HPDE6-E6E7 (cell line): ENCODE data around the gene ARL10.

Experiments
- DNase-seq: peaks from one replicate; pipeline ENCODE4 v3.0.0; 2011; ENCODE audit warnings: missing footprints; ENCODE audit errors: extremely low spot score

The ARL10 gene

DNA sequence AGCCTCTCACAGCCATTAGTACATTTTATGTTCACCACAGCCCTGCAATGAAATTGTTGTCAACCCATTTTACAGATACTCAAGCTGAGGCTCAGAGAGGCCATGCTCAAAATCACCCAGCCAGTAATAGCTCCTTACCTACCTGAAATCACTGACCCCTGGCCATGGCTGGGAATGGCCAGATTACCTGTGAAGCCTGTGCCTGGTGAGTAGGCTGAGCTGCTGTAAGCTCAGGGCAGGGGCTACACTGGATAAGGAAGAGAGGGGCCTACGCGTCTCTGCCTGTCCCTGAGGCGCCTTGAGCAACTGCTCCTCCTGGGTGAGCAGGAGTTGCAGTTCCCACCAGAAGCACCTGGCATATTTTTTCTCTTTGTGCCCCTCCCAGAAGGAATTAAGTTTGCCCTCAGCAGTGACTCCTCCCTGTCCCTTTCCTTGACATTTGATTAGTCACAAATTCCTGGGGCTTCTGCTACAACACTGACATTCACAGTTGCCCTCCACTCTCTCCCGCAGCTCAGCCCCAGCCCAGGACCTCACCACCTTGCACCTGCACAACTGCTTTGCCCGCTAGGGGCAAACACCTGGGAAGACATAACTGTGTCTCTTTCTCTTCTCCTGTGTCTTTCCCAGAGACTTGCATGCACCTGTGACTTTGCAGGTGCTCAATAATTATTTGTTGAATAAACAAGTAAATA, 45.3 kb downstream of the ARL10 start:
- peak; percentile 71 for DNase-seq

GRCh38 chr5:176412517-176413254, 47.4 kb downstream of the ARL10 start:
- DNase-seq: no peak

DNA sequence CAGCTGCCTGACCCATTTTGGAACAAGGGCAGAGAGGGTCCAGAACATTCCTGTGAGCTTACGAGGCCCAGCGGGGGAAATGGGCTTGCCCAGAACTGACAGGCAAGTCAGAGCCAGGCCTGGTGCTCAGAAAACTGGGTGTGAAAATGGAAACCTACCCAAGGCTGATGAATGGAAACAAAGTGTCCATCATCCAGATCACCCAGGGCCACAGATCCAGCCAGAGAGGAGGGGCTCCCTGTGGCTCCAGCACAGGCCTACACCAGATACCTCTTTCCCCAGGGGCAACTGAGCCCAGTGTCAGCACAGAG, 47.9 kb downstream of the ARL10 start:
- peak; percentile 66 for DNase-seq

DNA sequence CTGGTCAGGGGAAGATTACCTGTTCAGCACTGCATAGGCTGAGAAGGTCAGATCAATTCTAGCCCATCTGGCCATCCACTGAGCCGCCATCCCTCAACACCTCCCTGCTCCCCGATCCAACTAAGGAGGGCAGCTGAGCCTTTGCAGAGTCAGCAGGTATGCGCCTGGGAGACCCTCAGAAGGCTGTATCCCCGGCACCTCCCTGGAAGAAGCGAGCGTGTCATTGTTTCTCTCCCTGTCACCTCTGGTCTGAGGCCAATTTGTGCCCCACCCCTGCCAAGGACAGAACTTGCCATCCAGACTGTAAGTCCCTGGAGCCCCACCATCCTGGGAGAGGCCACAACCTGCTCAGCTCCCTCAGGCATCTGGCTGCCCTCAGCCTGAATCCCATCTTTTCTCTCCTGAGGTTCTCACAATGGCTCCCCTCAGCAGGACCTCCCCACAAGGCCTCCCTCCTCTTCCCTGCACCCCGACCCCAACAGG, 48.5 kb downstream of the ARL10 start:
- DNase-seq: no peak

DNA sequence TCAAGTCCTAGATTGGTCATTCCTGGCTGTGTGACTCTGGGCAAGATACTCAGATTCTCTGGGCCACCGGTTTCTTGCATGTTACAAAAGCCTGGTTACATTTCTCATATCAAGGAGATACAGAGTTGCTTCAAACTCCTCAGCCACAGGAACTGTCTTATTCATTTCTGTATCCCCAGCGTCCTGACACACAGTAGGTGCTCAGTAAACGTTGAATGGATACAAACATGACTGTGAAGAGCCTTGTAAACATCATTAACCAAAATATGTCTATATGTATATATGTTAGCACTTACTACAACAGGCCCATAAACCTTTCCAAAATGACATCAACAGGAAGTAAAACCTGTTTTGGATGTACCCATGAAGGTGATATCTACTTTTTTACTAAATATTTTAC, 49.4 kb downstream of the ARL10 start:
- DNase-seq: no peak

DNA sequence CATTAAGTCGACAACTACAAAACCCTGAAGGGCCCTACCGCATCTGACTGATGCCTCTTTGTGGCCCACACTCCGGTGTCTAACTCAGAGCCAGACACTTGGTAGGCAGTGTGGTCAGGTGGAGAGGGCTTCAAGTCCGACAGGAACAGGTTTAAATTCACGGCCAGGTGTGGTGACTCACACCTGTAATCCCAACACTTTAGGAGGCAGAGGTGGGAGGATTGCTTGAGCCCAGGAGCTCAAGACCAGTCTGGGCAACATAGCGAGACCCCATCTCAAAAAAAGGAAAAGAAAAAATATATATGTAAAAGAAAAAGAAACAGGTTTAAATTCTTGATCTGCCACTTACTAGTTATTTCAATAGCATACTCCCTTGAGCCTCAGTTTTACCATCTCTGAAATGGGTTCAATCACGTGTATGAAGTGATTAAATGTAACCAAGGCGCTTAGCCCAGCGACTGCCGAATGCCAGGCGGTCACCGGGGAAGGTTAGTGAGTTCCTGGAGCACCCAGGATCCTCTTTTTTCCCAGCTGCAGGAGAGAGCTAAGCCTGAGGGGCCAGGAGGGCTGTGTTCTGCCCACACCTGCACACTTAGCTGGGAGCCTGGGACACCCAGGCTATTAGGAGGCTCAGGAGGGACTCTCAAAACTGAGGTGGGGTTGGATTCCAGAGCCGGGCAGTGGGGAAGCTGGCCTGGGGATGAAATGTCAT, 50.1 kb downstream of the ARL10 start:
- DNase-seq: no peak

- peak; percentile 79 for DNase-seq
Observed at GRCh38 chr5:176415952-176416924, 51.0 kb downstream of the ARL10 start, which contains the start of gene CLTB. Gene CLTB, minus strand, starts transcription at chr5:176416539. Its CDS starts 176 bp downstream, at chr5:176416363.

- no peak for DNase-seq
Observed at GRCh38 chr5:176416965-176417364, 51.7 kb downstream of the ARL10 start.

- no peak for DNase-seq
Observed at GRCh38 chr5:176418251-176418650, 53.0 kb downstream of the ARL10 start.

DNA sequence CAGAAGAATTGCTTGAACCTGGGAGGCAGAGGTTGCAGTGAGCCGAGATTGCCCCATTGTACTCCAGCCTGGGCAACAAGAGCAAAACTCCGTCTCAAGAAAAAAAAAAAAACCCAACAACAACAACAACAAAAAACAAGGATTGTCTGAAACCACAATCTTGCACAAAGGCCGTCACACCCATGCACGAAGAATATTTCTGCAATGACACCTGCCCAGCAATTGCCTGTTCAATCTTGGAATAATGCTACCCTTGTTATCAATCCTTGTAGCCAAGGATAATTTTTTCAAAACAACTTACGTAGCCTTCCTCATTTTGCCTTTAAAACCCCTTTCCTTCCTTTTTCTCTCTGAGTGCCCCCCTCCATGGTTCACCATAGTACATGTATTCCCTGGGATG, 54.8 kb downstream of the ARL10 start:
- no peak for DNase-seq

GRCh38 chr5:176420972-176421544, 55.8 kb downstream of the ARL10 start:
- DNase-seq: no peak

- no peak for DNase-seq
Observed at GRCh38 chr5:176424181-176424580, 58.9 kb downstream of the ARL10 start.

DNA sequence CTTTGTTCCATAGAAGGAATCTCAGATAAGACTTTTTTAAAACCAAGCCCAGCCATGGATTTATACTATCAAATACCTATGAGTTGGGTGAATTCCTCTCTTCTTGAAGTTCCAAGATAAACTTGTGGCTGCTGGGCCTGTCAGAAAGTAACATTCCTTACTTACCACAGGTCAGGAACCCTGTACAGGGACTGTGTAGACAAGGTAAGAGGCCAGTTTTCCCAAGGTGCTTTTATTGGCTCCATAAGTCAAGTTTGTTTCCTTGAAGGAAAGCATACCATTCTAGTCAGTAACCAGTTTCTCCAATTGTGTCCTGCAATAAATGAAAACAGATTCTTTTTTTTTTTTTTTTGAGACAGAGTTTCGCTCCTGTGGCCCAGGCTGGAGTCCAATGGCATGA, 59.9 kb downstream of the ARL10 start:
- no peak for DNase-seq

DNA sequence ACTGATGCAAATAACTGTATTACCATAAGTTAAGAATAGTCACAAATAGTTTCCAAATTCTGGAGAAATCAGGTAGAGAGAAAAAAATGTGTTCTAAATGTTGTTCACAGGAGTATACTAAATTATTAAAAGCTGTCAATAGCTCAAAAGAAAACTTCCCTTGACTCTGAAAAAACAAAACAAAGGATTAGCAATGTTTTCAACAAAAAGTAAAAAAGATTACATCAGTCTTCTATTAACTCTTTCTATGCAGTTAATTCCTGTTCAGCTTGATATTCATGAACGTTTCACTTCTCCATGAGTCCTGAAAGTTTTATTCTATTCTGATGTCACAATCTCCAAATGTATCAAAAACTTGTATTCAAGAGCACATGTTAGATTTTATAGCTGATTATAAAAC, 60.5 kb downstream of the ARL10 start:
- no peak for DNase-seq

DNA sequence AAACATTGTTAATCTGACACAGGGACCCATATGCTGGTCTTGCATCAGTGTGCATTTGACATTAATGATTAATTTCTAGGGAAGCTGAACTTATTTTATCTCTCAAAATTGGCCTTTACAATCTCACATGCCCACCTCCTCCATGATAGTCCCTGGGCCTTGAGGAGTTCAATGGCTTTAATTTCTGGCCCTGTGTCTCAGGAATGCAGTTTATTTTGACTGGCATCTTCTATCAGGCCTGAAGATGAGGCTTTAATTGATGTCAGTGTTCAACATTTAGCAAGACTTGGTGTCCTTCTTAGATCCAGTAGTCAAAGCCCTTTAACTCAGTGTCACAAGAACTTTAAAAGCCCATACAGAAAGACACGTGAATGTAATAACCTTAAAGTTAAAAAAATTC, 61.6 kb downstream of the ARL10 start:
- no peak for DNase-seq

GRCh38 chr5:176427971-176428370, 62.7 kb downstream of the ARL10 start:
- DNase-seq: no peak

DNA sequence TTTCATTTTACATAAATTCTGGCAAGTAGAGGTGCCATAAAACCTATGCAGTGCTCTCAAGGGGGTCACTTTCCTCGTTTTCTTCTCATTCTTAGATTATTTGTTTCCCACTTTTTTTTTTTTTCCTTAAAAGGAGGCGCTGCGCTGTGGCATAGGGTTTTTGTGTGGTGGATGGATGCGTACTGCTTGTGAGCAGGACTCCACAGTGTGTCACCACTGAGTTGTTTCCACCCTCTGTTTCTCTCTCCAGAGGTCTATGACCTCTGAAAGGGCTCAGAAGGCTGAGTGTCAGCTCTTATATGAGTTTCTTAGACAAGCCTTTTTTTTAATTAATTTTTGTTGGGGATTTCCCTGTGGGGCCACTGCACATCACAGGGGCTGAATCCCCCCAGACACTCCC, 64.7 kb downstream of the ARL10 start:
- DNase-seq: no peak
